WTC11 (cell line): ENCODE data around the gene MICAL3. TPM values are rescaled to one million over a fixed set of nuclear protein-coding genes. Genes with fewer than 3 reads are reported as not detected.

ENCODE experiments used
- ATAC-seq: fragments of 200-7000 bp; cut with Tn5 transposase; 2 replicates; pipeline ENCODE4 v1.10.0; 2021; ENCODE audit warnings: mild to moderate bottlenecking, moderate library complexity
- CTCF ChIA-PET: fragments of 300-600 bp; sonication (Branson Sonifier 250); formaldehyde crosslinking; loops from one replicate; lab custom pipeline; 2021; ENCODE audit warnings: antibody characterized with exemption; lab: Charles Lee
- POLR2A ChIA-PET: fragments of 350-600 bp; sonication (Branson Sonifier 250); formaldehyde crosslinking; loops from one replicate; lab custom pipeline; 2021; ENCODE audit warnings: antibody characterized with exemption; lab: Charles Lee
- DNase-seq: peaks from one replicate; pipeline ENCODE4 v3.0.0; 2021; ENCODE audit warnings: low spot score
- H3K27ac Mint-ChIP-seq: 2 replicates; pipeline ENCODE4 v1.8.0; 2021; ENCODE audit warnings: mixed read lengths
- H3K27me3 Mint-ChIP-seq: 2 replicates; pipeline ENCODE4 v1.8.0; 2021; ENCODE audit warnings: low read depth, mild to moderate bottlenecking, moderate library complexity, mixed read lengths
- H3K36me3 Mint-ChIP-seq: 2 replicates; pipeline ENCODE4 v1.8.0; 2021; ENCODE audit warnings: mixed read lengths
- H3K4me1 Mint-ChIP-seq: 2 replicates; pipeline ENCODE4 v1.8.0; 2022; ENCODE audit warnings: mixed read lengths
- H3K4me3 Mint-ChIP-seq: 2 replicates; pipeline ENCODE4 v1.8.0; 2021; ENCODE audit warnings: mild to moderate bottlenecking, moderate library complexity, mixed read lengths
- H3K9me3 Mint-ChIP-seq: 2 replicates; pipeline ENCODE4 v1.8.0; 2021; ENCODE audit warnings: mixed read lengths
- ATF1 ChIP-seq: sonication (generic); formaldehyde crosslinking; IDR thresholded peaks from 2 replicates; pipeline ENCODE4 v1.8.1; 2023; ENCODE audit warnings: mild to moderate bottlenecking, moderate library complexity, missing genetic modification reagents
- ELF4 ChIP-seq: sonication (generic); formaldehyde crosslinking; IDR thresholded peaks from 2 replicates; pipeline ENCODE4 v1.8.1; 2022; ENCODE audit warnings: low read depth, mild to moderate bottlenecking, moderate library complexity, missing genetic modification reagents
- FOXP1 ChIP-seq: sonication (generic); formaldehyde crosslinking; IDR thresholded peaks from 2 replicates; pipeline ENCODE4 v1.8.0; 2022; ENCODE audit warnings: missing genetic modification reagents, mild to moderate bottlenecking, moderate library complexity, borderline replicate concordance
- GRHL2 ChIP-seq: fragments of 250-450 bp; sonication (Bioruptor Pico); IDR thresholded peaks from 2 replicates; pipeline ENCODE4 v1.8.0; 2022; ENCODE audit warnings: mild to moderate bottlenecking, moderate library complexity; ENCODE audit not compliant: insufficient replicate concordance, severe bottlenecking
- JUN ChIP-seq: sonication (generic); formaldehyde crosslinking; IDR thresholded peaks from 2 replicates; pipeline ENCODE4 v1.8.0; 2023; ENCODE audit warnings: mild to moderate bottlenecking, missing genetic modification reagents
- NR1H2 ChIP-seq: sonication (generic); formaldehyde crosslinking; IDR thresholded peaks from 2 replicates; pipeline ENCODE4 v1.9.0; 2021; ENCODE audit warnings: mild to moderate bottlenecking, moderate library complexity, missing genetic modification reagents
- SMAD4 ChIP-seq: sonication (generic); formaldehyde crosslinking; IDR thresholded peaks from 2 replicates; pipeline ENCODE4 v1.8.0; 2022; ENCODE audit warnings: mild to moderate bottlenecking, missing genetic modification reagents
- ZNF121 ChIP-seq: sonication (generic); formaldehyde crosslinking; IDR thresholded peaks from 2 replicates; pipeline ENCODE4 v1.8.0; 2023; ENCODE audit warnings: missing genetic modification reagents
- ZNF138 ChIP-seq: sonication (generic); formaldehyde crosslinking; conservative IDR thresholded peaks from 2 replicates; pipeline ENCODE4 v1.8.1; 2022; ENCODE audit warnings: mild to moderate bottlenecking, moderate library complexity, missing genetic modification reagents
- ZNF219 ChIP-seq: sonication (generic); formaldehyde crosslinking; IDR thresholded peaks from 2 replicates; pipeline ENCODE4 v1.8.0; 2023; ENCODE audit warnings: missing genetic modification reagents, mild to moderate bottlenecking, borderline replicate concordance
- ZNF416 ChIP-seq: fragments of 250-450 bp; sonication (Bioruptor Pico); IDR thresholded peaks from 2 replicates; pipeline ENCODE4 v1.9.0; 2021; ENCODE audit warnings: mild to moderate bottlenecking, inconsistent platforms
- total RNA-seq: library from RNA; stranded (reverse); gene quantifications from 3 replicates; pipeline ENCODE4 v1.2.3, GENCODE V29; 2021
- TF ChIP-seq, protein P1 (sequence below): sonication (generic); formaldehyde crosslinking; conservative IDR thresholded peaks from 2 replicates; pipeline ENCODE4 v1.8.1; 2022; ENCODE audit warnings: mild to moderate bottlenecking, missing genetic modification reagents
- TF ChIP-seq, protein P2 (sequence below): sonication (generic); formaldehyde crosslinking; IDR thresholded peaks from 2 replicates; pipeline ENCODE4 v1.8.0; 2022; ENCODE audit warnings: mild to moderate bottlenecking, missing genetic modification reagents
- TF ChIP-seq, protein P3 (sequence below): sonication (generic); formaldehyde crosslinking; IDR thresholded peaks from 2 replicates; pipeline ENCODE4 v1.8.1; 2023; ENCODE audit warnings: mild to moderate bottlenecking, missing genetic modification reagents, borderline replicate concordance
- TF ChIP-seq, protein P4 (sequence below): fragments of 250-450 bp; sonication (Bioruptor Pico); IDR thresholded peaks from 2 replicates; pipeline ENCODE4 v1.8.0; 2021; ENCODE audit warnings: mild to moderate bottlenecking
- TF ChIP-seq, protein P5 (sequence below): sonication (generic); formaldehyde crosslinking; IDR thresholded peaks from 2 replicates; pipeline ENCODE4 v1.8.0; 2023; ENCODE audit warnings: mild to moderate bottlenecking, missing genetic modification reagents
- TF ChIP-seq, protein P6 (sequence below): fragments of 250-450 bp; sonication (Bioruptor Pico); conservative IDR thresholded peaks from 2 replicates; pipeline ENCODE4 v1.9.0; 2021; ENCODE audit warnings: mild to moderate bottlenecking
- TF ChIP-seq, protein P7 (sequence below): sonication (generic); formaldehyde crosslinking; IDR thresholded peaks from 2 replicates; pipeline ENCODE4 v1.8.1; 2022; ENCODE audit warnings: mild to moderate bottlenecking, moderate library complexity, missing genetic modification reagents

The MICAL3 gene
- total RNA-seq, 1 experiment from 2014 or later, result 41.2 TPM

DNA sequence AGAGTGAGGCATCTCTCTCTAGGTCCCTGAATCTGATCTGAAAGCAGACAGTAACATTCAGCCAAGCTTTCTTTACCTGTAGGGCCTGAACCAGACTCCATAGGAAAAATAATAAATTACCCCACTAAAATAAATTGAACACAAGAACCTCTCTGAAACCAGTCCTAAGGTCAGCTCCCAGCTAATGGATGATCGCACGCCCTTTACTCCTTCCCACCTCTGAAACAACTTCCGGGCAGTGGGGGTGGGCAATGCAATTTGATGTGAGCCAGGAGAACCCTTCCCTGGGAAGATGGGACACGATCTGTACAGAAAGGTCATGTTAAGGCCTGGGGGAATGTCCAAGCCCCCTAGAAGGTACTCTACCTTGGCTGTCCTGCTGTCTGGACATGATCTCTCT lies 71.2 kb downstream of the MICAL3 start:
- no peak overlapping the region for H3K27ac Mint-ChIP-seq
- CTCF ChIA-PET, result interaction anchor here (1.0 kb wide), 1 partner anchor 124 kb away, joined by 3 read pairs; the partner anchor contains the start of gene PEX26
- TF ChIP-seq SMAD4, result no peak
- TF ChIP-seq ZNF138 (CRISPR knock-in tag), result no peak
- no peak for TF ChIP-seq NR1H2 (CRISPR knock-in tag)
- TF ChIP-seq ATF1 (CRISPR knock-in tag), result no peak
- TF ChIP-seq, protein P1, sequence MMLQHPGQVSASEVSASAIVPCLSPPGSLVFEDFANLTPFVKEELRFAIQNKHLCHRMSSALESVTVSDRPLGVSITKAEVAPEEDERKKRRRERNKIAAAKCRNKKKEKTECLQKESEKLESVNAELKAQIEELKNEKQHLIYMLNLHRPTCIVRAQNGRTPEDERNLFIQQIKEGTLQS, result no peak
- TF ChIP-seq, protein P2, sequence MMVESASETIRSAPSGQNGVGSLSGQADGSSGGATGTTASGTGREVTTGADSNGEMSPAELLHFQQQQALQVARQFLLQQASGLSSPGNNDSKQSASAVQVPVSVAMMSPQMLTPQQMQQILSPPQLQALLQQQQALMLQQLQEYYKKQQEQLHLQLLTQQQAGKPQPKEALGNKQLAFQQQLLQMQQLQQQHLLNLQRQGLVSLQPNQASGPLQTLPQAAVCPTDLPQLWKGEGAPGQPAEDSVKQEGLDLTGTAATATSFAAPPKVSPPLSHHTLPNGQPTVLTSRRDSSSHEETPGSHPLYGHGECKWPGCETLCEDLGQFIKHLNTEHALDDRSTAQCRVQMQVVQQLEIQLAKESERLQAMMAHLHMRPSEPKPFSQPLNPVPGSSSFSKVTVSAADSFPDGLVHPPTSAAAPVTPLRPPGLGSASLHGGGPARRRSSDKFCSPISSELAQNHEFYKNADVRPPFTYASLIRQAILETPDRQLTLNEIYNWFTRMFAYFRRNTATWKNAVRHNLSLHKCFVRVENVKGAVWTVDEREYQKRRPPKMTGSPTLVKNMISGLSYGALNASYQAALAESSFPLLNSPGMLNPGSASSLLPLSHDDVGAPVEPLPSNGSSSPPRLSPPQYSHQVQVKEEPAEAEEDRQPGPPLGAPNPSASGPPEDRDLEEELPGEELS (CRISPR knock-in tag), result no peak
- TF ChIP-seq, all 79 proteins: peak for 0
- Mint-ChIP-seq H3K27me3 (no peaks in the 10 kb centered on the region), H3K4me3 (no peak overlapping the region), H3K36me3 (no peaks in the 10 kb centered on the region; the same call in 1 of the 2 replicates), H3K4me1 (peaks cover 12% of the 10 kb centered on the region), H3K9me3 (no peaks in the 10 kb centered on the region)
- no peak for DNase-seq
- POLR2A ChIA-PET, result no interaction called here
- no peak for ATAC-seq

DNA sequence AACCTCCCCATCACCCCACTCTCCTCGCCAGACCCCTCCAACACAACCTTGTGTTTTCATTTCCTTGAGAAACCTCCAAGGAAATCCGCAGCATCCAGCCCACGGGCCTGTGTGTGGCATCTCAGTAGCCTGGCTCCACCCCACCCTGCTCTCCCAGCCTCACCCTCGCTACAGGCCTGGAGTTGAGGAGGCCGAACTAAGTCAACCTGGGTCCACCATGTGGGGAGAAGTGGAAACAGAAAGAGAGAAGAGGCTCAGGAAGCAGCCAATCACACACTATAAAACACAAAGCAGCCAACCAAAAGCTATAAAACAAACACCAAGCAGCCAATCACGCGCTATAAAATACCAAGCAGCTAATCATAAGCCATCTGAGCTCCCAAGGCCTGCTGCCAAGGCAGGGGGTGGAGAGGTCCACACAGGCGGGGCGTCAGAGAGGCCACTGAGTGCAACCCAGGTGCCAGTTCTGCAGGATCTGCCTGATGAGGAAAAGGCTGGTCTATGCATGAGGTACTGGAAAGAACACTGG lies 72.0 kb downstream of the MICAL3 start:
- Mint-ChIP-seq H3K4me3 (no peak overlapping the region), H3K9me3 (no peaks in the 10 kb centered on the region), H3K27me3 (no peaks in the 10 kb centered on the region), H3K36me3 (no peaks in the 10 kb centered on the region), H3K27ac (no peak overlapping the region), H3K4me1 (peaks cover 15% of the 10 kb centered on the region)
- ChIA-PET CTCF (interaction anchor here (1.0 kb wide), 1 partner anchor 124 kb away, joined by 4 read pairs; no protein-coding TSS in a partner anchor), POLR2A (no interaction called here)
- ATAC-seq, result no peak; the same call in 1 of the 2 replicates
- DNase-seq, result no peak
- TF ChIP-seq ZNF121 (CRISPR knock-in tag), result no peak
- TF ChIP-seq GRHL2 (CRISPR knock-in tag), result no peak
- TF ChIP-seq, protein P3, sequence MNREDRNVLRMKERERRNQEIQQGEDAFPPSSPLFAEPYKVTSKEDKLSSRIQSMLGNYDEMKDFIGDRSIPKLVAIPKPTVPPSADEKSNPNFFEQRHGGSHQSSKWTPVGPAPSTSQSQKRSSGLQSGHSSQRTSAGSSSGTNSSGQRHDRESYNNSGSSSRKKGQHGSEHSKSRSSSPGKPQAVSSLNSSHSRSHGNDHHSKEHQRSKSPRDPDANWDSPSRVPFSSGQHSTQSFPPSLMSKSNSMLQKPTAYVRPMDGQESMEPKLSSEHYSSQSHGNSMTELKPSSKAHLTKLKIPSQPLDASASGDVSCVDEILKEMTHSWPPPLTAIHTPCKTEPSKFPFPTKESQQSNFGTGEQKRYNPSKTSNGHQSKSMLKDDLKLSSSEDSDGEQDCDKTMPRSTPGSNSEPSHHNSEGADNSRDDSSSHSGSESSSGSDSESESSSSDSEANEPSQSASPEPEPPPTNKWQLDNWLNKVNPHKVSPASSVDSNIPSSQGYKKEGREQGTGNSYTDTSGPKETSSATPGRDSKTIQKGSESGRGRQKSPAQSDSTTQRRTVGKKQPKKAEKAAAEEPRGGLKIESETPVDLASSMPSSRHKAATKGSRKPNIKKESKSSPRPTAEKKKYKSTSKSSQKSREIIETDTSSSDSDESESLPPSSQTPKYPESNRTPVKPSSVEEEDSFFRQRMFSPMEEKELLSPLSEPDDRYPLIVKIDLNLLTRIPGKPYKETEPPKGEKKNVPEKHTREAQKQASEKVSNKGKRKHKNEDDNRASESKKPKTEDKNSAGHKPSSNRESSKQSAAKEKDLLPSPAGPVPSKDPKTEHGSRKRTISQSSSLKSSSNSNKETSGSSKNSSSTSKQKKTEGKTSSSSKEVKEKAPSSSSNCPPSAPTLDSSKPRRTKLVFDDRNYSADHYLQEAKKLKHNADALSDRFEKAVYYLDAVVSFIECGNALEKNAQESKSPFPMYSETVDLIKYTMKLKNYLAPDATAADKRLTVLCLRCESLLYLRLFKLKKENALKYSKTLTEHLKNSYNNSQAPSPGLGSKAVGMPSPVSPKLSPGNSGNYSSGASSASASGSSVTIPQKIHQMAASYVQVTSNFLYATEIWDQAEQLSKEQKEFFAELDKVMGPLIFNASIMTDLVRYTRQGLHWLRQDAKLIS (CRISPR knock-in tag), result no peak
- no peak for TF ChIP-seq ELF4 (CRISPR knock-in tag)
- no peak for TF ChIP-seq FOXP1 (CRISPR knock-in tag)
- TF ChIP-seq, protein P4, sequence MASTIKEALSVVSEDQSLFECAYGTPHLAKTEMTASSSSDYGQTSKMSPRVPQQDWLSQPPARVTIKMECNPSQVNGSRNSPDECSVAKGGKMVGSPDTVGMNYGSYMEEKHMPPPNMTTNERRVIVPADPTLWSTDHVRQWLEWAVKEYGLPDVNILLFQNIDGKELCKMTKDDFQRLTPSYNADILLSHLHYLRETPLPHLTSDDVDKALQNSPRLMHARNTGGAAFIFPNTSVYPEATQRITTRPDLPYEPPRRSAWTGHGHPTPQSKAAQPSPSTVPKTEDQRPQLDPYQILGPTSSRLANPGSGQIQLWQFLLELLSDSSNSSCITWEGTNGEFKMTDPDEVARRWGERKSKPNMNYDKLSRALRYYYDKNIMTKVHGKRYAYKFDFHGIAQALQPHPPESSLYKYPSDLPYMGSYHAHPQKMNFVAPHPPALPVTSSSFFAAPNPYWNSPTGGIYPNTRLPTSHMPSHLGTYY (CRISPR knock-in tag), result no peak
- TF ChIP-seq, protein P5, sequence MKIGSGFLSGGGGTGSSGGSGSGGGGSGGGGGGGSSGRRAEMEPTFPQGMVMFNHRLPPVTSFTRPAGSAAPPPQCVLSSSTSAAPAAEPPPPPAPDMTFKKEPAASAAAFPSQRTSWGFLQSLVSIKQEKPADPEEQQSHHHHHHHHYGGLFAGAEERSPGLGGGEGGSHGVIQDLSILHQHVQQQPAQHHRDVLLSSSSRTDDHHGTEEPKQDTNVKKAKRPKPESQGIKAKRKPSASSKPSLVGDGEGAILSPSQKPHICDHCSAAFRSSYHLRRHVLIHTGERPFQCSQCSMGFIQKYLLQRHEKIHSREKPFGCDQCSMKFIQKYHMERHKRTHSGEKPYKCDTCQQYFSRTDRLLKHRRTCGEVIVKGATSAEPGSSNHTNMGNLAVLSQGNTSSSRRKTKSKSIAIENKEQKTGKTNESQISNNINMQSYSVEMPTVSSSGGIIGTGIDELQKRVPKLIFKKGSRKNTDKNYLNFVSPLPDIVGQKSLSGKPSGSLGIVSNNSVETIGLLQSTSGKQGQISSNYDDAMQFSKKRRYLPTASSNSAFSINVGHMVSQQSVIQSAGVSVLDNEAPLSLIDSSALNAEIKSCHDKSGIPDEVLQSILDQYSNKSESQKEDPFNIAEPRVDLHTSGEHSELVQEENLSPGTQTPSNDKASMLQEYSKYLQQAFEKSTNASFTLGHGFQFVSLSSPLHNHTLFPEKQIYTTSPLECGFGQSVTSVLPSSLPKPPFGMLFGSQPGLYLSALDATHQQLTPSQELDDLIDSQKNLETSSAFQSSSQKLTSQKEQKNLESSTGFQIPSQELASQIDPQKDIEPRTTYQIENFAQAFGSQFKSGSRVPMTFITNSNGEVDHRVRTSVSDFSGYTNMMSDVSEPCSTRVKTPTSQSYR (CRISPR knock-in tag), result no peak
- TF ChIP-seq, protein P6, sequence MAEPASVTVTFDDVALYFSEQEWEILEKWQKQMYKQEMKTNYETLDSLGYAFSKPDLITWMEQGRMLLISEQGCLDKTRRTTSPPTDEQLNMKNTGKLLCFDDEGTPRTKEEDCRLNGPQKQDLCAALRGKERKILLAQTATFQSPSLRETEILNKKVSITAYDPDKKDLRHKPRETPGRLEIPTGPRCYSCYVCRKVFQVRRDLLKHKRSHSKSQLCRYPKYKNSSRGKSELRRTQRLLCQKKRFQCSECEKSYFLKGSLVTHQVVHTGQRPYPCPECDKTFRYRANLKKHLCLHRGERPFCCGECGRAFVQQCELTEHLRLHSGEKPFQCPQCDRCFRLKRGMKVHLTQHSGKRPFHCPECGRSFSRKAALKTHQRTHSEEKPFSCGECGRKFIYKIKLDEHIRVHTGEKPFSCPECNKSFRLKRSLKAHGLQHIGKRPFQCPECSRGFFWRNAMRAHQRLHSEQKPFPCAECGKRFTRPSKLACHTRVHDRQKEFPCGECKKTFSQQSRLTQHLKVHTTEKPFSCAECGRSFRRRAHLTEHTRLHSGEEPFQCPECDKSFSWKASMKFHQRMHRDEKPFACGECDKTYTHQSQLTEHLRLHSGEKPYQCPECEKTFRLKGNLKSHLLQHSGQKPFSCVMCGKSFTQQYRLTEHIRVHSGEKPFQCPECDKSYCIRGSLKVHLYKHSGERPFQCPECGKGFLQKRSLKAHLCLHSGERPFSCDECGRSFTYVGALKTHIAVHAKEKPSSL, result no peak
- TF ChIP-seq, protein P7, sequence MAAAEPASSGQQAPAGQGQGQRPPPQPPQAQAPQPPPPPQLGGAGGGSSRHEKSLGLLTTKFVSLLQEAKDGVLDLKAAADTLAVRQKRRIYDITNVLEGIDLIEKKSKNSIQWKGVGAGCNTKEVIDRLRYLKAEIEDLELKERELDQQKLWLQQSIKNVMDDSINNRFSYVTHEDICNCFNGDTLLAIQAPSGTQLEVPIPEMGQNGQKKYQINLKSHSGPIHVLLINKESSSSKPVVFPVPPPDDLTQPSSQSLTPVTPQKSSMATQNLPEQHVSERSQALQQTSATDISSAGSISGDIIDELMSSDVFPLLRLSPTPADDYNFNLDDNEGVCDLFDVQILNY, result no peak
- TF ChIP-seq ZNF416 (CRISPR knock-in tag), result no peak
- no peak for TF ChIP-seq JUN (CRISPR knock-in tag)
- TF ChIP-seq ZNF219 (CRISPR knock-in tag), result no peak
